HT1080 (cell line): ENCODE results near the gene BPIFB2. TPM values are rescaled to one million over a fixed set of nuclear protein-coding genes. Genes with fewer than 3 reads are reported as not detected.

Source experiments
- DNase-seq: peaks from one replicate; pipeline ENCODE4 v3.0.0-alpha.2; 2015; ENCODE audit warnings: low read depth
- total RNA-seq: library from RNA; depleted of rRNA; stranded (reverse); fragments of >200 nt; shearing (Covaris generic); gene quantifications from 2 replicates; pipeline ENCODE4 v1.2.3, GENCODE V29; 2014

BPIFB2 gene
- total RNA-seq, 1 experiment from 2014 or later: not detected

GRCh38 chr20:33020278-33021161, 13.0 kb downstream of the BPIFB2 start:
- no peak for DNase-seq

GRCh38 chr20:33021879-33022278, 14.4 kb downstream of the BPIFB2 start:
- no peak for DNase-seq

- no peak for DNase-seq
These were observed 14.8 kb downstream of the BPIFB2 start for GRCh38 chr20:33022289-33022688.

- no peak for DNase-seq
These were observed 15.4 kb downstream of the BPIFB2 start for GRCh38 chr20:33022694-33023438.

- DNase-seq: no peak
These were observed 16.1 kb downstream of the BPIFB2 start for GRCh38 chr20:33023439-33024242.

- DNase-seq: no peak
These were observed 16.7 kb downstream of the BPIFB2 start for GRCh38 chr20:33024243-33024560.

- no peak for DNase-seq
These were observed 17.3 kb downstream of the BPIFB2 start for GRCh38 chr20:33024609-33025317.

GRCh38 chr20:33025318-33025876, 17.9 kb downstream of the BPIFB2 start:
- no peak for DNase-seq

- no peak for DNase-seq
These were observed 18.7 kb downstream of the BPIFB2 start for GRCh38 chr20:33026072-33026778.

GRCh38 chr20:33026779-33027759, 19.6 kb downstream of the BPIFB2 start:
- DNase-seq: no peak

- DNase-seq: no peak
These were observed 20.6 kb downstream of the BPIFB2 start for GRCh38 chr20:33027769-33028751.

- DNase-seq: no peak
These were observed 21.4 kb downstream of the BPIFB2 start for GRCh38 chr20:33028875-33029274.

- no peak for DNase-seq
These were observed 22.6 kb downstream of the BPIFB2 start for GRCh38 chr20:33030076-33030475.

GRCh38 chr20:33030569-33030968, 23.1 kb downstream of the BPIFB2 start:
- DNase-seq: no peak

GRCh38 chr20:33031531-33031930, 24.0 kb downstream of the BPIFB2 start, which contains the start of gene BPIFB6:
BPIFB6 (plus strand) TSS chr20:33031648; CDS start chr20:33031648, 0 bp downstream.
- no peak for DNase-seq

GRCh38 chr20:33032555-33032954, 25.1 kb downstream of the BPIFB2 start:
- DNase-seq: no peak

GRCh38 chr20:33033381-33033780, 25.9 kb downstream of the BPIFB2 start:
- DNase-seq: no peak

GRCh38 chr20:33034115-33034514, 26.6 kb downstream of the BPIFB2 start:
- no peak for DNase-seq
